HG02759 (cell line): Measurements from ENCODE around the gene ZNRF1.
A peak's percentile ranks its signal among the peaks of the same experiment; 100 is the strongest.

ENCODE experiments used
- ATAC-seq: cut with Tn5 transposase; IDR thresholded peaks from one replicate; pipeline ENCODE4 v1.9.1; 2021; ENCODE audit warnings: mild to moderate bottlenecking, moderate library complexity; ENCODE audit not compliant: unreplicated experiment

Gene ZNRF1

DNA sequence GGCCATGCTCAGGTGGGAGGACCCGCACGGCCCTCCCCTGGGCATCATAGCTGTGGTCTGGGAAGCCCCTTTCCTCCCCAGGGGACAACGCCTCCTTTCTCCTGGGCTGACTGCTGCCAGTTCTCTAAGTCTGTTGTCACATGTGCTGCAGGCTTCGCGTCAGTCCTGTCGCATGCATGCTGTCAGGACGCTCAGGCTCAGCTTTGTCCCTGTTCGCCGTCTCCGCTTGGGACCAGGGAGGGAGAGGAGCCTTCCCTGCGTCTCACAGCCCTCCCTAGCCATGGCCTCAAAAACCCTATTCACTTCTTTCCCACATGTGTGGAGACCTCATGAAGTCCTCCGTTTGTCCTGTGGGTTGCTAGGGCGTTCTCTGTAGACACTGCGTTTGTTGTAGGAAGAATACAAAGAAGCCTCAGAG is 96.4 kb downstream of the ZNRF1 start:
- ATAC-seq: no peak

DNA sequence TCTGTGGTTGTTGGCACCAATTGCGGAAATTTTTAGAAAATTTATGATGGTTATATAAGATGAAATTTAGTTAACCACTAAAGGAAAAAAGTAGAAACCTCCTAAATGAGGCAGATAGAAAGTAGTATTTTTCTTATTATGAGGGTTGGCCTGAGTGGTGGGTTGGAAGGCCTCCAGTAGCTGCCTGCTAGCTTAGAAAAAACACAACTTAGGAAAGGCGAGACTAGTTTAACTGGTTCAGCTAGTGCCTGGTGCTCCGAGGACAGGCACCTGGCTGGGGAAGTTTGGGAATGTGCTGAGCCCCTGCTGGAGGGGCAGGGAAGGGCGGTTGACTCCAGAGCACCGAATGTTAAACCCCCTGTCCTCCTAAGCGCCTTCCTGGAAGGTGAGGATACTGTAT is 97.8 kb downstream of the ZNRF1 start:
- ATAC-seq: no peak

- ATAC-seq: no peak
Observed at GRCh38 chr16:75097191-75097761, 98.5 kb downstream of the ZNRF1 start.

DNA sequence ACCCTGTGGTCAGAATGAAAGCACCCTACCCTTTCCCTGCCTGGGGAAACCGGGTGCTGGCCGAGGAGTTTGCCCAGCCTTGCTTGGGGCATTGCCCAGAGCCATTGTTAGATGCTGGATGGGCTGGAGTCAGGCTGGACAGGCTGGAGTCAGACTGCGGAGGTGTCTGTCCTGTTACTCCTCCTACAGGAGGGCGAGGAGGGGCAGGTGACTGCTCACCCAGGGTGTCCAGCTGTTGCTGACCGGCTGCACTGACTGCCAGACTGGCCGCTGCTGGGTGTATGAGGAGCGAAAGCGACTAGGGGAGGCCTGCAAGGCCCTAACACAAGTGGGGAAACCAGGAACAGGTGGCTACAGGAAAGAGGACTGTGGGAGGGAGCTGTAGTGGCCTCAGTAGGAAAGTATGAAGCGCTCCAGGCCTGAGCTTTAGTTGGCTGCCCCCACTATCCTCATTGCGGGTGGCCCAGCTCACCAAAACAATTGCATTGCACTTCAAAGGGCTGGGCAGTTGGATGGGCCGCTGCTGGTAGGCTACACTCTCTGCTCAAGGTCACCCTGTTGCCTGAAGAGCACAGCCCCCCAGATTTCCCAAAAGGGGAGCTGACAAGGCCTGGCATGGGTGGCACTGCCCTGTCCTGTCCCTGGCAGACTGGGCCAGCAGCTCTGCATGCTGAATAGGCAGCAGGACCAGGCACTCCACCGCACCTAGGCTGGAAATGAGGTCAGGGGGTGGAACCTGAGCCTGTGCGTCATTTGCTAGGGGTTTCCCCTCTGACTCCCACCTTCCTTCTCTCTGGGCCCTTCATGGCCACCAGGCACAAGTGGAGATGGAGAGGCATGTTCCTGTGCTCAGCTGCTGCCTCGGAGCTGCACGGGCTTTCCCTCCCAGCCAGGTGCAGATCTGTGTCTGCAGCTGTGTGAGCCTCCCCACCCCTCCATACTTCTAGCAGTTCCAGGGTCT is 99.4 kb downstream of the ZNRF1 start:
- ATAC-seq: peak; percentile 59

GRCh38 chr16:75099075-75099667 is 100.3 kb downstream of the ZNRF1 start:
- no peak for ATAC-seq

- peak; percentile 61 for ATAC-seq
Observed at GRCh38 chr16:75099738-75100602, 101.1 kb downstream of the ZNRF1 start.

DNA sequence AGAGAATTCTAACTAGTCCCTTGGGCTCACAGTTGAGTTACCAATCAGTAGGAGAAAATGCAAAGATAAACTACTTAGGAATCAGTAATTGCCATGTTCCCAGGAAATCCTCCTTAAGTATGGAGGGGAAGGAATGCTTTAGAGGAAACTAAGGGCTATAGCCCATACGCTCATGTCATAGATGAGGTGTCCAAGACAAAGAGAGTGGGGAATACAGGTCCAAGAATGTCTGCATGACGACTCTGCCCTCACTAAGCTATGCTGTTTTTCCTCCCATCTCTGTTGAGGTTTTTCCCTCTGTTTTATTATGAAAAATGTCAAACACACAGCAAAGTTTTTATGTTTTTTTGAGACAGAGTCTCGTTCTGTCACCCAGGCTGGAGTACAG is 101.8 kb downstream of the ZNRF1 start:
- ATAC-seq: no peak

GRCh38 chr16:75101635-75102034 is 102.8 kb downstream of the ZNRF1 start:
- no peak for ATAC-seq

GRCh38 chr16:75102595-75102994 is 103.8 kb downstream of the ZNRF1 start:
- no peak for ATAC-seq

DNA sequence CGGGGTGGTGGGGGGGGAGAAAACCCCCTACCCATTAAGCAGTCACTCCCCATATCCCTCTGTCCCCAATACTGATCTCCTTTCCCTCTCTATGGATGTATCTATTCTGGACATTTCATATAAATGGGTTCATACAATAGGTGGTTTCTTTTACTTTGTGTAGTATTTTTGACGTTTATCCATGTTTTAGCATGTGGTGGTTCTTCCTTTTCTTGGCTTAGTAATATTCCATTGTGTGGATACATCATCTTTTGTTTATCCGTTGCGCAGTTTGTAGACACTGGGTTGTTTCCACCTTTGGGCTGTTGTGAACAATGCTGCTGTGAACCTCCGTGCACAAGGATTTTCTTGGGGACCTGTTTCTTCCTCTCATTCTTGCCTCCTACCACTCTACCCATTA is 105.2 kb downstream of the ZNRF1 start:
- no peak for ATAC-seq

DNA sequence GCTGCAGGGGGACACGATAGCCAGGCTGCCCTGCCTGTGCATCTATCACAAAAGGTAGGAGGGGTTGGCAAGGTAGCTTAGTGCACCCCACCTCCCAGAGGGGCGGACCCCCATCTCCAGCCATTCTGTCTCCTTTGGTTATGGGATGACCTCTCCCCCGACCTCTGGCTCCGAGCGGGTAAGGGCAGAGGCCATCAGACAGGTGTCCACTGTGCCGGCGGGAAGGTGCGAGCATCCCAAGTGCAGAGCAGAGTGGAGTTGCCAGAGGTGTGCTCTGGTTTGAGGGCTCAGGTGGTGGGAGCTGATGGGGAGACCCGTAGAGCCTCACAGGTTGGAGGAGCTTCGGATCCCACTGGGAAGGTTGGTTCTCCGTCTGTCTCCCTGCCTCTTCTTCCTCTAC is 106.0 kb downstream of the ZNRF1 start:
- ATAC-seq: no peak

GRCh38 chr16:75105306-75106061 is 106.7 kb downstream of the ZNRF1 start:
- ATAC-seq: no peak

DNA sequence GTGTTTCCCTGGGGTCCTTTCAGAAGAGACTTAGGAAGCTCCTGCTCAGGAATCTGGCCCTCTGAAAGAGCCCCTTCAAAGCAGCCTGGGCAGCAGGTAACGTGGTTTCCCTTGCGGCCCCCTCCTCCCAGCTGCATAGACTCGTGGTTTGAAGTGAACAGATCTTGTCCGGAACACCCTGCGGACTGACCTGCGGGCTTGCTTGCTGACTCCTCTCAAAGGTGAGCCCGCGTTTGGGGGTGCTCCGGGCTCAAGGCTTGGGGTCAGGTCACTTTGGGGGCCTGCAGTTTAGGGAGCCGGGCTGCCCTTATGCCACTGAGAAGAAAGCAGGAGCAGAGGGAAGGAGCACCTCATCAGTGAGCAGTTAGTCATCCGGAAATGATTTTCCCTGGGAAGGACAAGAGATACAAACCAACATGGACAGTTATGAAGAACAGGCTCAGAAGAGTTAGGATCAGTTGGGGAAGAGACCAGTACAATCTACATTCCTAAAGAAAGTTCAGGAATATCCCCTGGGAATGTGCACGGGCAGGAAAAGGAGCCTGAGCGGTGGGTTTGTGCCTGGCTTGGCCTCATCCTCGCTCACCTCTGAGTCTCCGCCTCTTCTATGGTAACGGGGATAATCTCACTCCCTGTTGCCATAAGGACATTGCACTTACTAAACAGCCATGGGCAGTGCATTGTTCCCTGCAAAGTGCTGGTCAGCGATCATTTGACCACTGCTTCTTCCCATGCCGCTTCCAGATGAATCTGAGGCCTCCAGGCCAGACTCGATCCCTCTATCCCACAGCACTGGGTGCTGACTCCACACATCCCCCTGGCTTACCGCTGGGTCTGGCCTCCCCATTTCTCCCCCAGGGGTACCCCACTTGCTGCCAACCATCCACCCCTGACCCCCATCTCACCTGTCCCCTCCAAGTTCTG is 107.8 kb downstream of the ZNRF1 start:
- no peak for ATAC-seq

GRCh38 chr16:75107505-75107904 is 108.7 kb downstream of the ZNRF1 start:
- no peak for ATAC-seq

- ATAC-seq: peak; percentile 40
Observed at GRCh38 chr16:75108792-75109731, 110.2 kb downstream of the ZNRF1 start.

DNA sequence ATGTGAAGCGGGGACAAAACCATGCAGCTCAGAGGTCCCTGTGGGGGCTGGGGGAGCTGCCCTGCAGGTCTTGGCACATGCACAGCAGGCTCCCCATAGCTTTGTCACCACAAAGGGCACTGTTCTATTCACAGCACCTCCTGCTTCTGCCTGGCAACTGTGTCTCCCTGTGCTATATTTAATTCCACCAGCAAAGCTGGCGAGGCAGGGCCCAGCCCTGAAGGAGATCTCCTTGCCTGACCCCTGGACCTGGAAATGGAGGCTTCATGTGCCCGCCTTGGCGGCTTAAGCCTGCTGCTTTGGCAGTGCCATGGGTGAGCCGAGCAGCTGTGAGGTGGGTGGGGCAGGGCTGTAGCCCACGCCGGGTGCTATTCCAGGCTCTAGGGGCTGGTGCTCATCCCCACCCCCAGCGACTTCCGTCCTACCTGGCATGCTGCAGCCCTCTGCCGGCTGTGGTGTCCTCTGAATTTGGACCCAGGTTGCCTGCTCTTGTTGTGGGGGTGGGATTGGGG is 111.0 kb downstream of the ZNRF1 start:
- ATAC-seq: no peak

GRCh38 chr16:75110637-75111513 is 112.1 kb downstream of the ZNRF1 start:
- ATAC-seq: peak; percentile 71
